ENCODE results near the gene CCDC120. TPM values are rescaled to one million over a fixed set of nuclear protein-coding genes. Genes with fewer than 3 reads are reported as not detected.

CCDC120 gene
- polyA plus RNA-seq, 1 donor from 2014 or later: 3.1 TPM

GRCh38 chrX:49043220-49043986 lies 15.4 kb upstream of the CCDC120 start, which contains the start of gene TFE3:
Gene TFE3 (minus strand): TSS chrX:49043357. CDS start chrX:49043226, 131 bp downstream.
- peak within 1 kb of the TSS; percentile 79 for H3K9ac ChIP-seq (ENCODE audit: low read length)
- peaks cover 6% of the 10 kb centered on the region for H3K79me2 ChIP-seq (replicated peaks; ENCODE audit: insufficient read depth, low read length)
- H3K4me3 ChIP-seq (ENCODE audit: low read length): peak within 1 kb of the TSS; percentile 77
- TF ChIP-seq SMC3 (conservative IDR thresholded peaks at IDR 0.05; ENCODE audit: poor library complexity) (peak; percentile 59), POLR2AphosphoS5 (IDR thresholded peaks at IDR 0.05) (peak; percentile 55), MXI1 (conservative IDR thresholded peaks at IDR 0.05; ENCODE audit: poor library complexity, severe bottlenecking) (no peak), RAD21 (conservative IDR thresholded peaks at IDR 0.05) (peak; percentile 68), CTCF (IDR thresholded peaks at IDR 0.05; ENCODE audit: poor library complexity, severe bottlenecking) (peak; percentile 84)
- H3K4me2 ChIP-seq (ENCODE audit: low read length): peak within 1 kb of the TSS; percentile 51
- H3K27me3 ChIP-seq (ENCODE audit: insufficient read depth, low read depth, low read length): no peaks in the 10 kb centered on the region
- no peaks in the 10 kb centered on the region for H4K20me1 ChIP-seq (ENCODE audit: insufficient read depth)
- no peaks in the 10 kb centered on the region for H3K9me3 ChIP-seq (ENCODE audit: low read length)
- H3K27ac ChIP-seq (ENCODE audit: low read length): peak within 1 kb of the TSS; percentile 74
- H3F3A ChIP-seq (ENCODE audit: insufficient read depth, low read length, poor library complexity, severe bottlenecking): no peaks in the 10 kb centered on the region
- no peaks in the 10 kb centered on the region for H3K36me3 ChIP-seq (ENCODE audit: insufficient read depth, low read length)
- no peaks in the 10 kb centered on the region for H3K9me2 ChIP-seq (ENCODE audit: insufficient read depth, low read length)
- no peak within 1 kb of the TSS for H2AFZ ChIP-seq (ENCODE audit: low read depth, low read length)

- Histone ChIP-seq H3K27ac (ENCODE audit: low read length) (peak overlapping the region; percentile 34), H3K9ac (ENCODE audit: low read length) (no peak overlapping the region), H3F3A (ENCODE audit: insufficient read depth, low read length, poor library complexity, severe bottlenecking) (no peaks in the 10 kb centered on the region), H4K20me1 (ENCODE audit: insufficient read depth) (no peaks in the 10 kb centered on the region), H3K9me3 (ENCODE audit: low read length) (no peaks in the 10 kb centered on the region), H3K4me2 (ENCODE audit: low read length) (no peak overlapping the region), H3K27me3 (ENCODE audit: insufficient read depth, low read depth, low read length) (no peaks in the 10 kb centered on the region), H2AFZ (ENCODE audit: low read depth, low read length) (no peak overlapping the region), H3K9me2 (ENCODE audit: insufficient read depth, low read length) (no peaks in the 10 kb centered on the region), H3K36me3 (ENCODE audit: insufficient read depth, low read length) (no peaks in the 10 kb centered on the region), H3K4me3 (ENCODE audit: low read length) (peak overlapping the region; percentile 77), H3K79me2 (replicated peaks; ENCODE audit: insufficient read depth, low read length) (peaks cover 6% of the 10 kb centered on the region)
- TF ChIP-seq CTCF (IDR thresholded peaks at IDR 0.05; ENCODE audit: poor library complexity, severe bottlenecking) (no peak), TAF1 (IDR thresholded peaks at IDR 0.05; ENCODE audit: low read depth) (no peak), EZH2 (IDR thresholded peaks at IDR 0.05; ENCODE audit: borderline replicate concordance, insufficient read depth, low read length, poor library complexity, severe bottlenecking) (no peak), POLR2AphosphoS5 (IDR thresholded peaks at IDR 0.05) (no peak), REST (IDR thresholded peaks at IDR 0.05; ENCODE audit: borderline replicate concordance) (no peak), SMC3 (conservative IDR thresholded peaks at IDR 0.05; ENCODE audit: poor library complexity) (no peak), EP300 (conservative IDR thresholded peaks at IDR 0.05; ENCODE audit: poor library complexity, severe bottlenecking) (no peak)
Measured at GRCh38 chrX:49043987-49044281, 14.9 kb upstream of the CCDC120 start.

Data from neural cell (in vitro differentiated cells).